Stimulated activated CD8-positive, alpha-beta memory T cell treated with anti-CD3 and anti-CD28 coated beads, Interleukin-15, amount 100 ng/mL, for 48 hours (primary cell): ENCODE results near the gene CDK6.

Experiments
- DNase-seq, 2 donors: peaks; one replicate each; pipeline ENCODE4 v3.0.0-alpha.2; 2020; ENCODE audit warnings: low read depth in 2 of 2

The CDK6 gene

DNA sequence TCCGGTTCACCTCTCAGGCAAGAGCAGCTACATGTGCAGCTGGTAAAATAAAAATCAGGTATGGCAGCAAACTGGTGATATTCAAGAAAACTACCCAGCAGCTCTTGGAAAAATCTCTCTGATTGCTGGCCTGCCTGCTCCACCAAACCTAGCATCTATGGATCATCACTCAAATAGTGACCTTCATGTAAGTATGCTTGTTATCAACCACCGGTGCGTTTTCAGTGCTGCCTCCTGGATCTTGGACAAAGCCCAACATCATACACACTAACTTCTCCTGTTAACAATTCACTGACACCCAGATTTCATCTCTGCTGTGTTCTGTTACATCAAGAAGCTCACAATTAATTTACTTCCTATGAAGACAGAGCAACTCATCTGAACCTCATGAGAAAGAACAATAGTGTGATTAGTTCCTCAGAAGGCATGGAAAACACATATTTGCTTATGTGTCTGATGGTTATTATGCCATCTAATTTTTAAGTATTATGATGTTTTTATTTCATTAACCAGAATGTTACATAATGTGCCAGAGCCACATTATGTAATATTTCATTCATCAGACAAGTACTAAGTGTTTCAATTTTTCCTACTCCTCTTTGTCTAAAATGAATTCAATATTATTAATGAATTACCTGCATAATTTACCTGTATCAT is 8.8 kb downstream of the CDK6 start:
- DNase-seq = no peak

DNA sequence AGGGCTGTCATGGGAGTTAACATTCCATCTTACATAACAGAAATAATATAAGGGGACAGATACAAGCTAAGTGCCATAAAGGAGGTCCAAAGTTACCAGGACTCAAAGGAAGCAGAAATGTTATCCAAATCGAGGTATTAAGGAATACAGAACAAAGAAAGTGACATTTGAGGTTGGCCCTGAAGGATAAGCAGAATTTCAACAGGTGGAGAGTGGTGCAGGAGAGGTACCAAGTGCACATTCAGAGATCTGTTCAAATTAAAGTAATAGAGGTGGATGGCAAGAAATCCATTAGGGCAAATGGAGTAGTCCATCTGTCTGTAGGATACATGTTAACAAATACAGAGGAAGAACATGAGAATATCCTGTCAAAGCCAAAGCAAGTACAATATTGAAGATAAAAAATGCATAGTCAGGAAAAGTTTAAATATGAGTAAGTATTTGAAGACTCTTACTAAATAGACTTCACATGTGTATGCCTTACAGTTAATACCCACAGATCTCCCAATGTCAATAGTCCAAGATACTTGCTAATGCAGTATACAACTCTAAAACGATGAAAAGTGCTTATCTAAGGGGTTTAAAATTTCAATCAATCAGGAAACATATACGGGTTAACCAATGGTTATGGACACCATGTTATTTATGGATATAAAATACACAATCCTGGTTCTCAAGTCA is 10.0 kb downstream of the CDK6 start:
- DNase-seq = no peak

DNA sequence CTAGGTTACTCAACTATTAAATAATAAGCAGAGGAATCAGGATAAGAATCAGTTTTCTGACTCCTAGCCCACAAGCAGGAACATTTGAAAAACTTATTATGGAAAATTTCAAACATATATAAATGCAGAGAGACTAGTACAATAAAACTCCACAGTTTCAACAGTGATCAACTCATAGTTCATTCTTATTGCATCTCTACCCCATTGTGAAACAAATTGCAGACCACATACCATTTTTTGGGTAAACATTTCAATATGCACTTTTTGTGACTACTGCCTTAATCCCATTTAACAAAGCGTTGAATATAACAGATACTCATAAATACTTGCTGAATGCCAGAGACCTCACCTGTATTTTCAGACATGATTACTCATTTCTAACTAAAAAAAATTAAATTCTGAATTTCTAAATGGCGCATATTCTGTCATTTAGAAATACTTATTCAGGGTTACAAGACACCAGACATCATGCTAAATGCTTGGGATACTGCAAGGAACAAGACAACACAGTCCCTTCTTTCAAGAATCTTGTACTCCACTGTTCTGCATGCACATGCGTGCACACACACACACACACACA is 11.4 kb downstream of the CDK6 start:
- no peak for DNase-seq

DNA sequence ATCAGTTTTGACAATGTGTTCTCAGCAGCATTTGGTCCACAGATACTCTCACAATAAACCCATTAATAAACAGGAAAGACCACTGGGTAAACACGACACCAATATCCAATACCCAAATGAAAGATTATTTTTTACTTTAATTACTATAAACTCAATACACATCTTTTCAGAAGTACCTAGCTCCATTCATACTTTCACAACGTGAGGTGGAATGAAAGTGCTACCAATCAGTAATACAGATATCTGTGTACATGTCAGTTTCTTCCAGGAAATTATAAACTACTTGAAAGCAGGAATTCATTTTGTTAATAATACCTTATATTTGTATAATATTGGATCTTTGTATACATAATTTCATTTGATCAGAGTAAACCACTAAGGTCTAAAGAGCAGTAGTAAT is 11.9 kb downstream of the CDK6 start:
- DNase-seq = no peak

DNA sequence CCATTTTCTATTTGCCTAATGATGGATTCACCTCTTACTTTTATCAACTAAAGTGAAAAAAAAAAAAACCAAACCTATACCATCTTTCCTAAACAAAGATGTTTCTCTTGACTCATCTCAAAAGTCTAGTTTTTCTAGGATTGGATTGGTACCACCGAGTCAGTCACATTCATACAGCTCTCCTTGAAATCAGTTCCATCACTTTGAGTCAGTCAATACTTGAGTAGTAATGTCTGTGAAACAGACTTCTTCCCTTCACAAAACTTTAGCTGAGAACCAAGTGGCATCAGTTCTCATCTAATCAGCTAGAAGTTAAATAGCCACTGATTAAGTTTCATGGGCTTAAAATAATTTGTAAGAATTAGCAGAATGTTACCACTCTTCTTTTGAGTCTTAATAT is 13.3 kb downstream of the CDK6 start:
- no peak for DNase-seq

DNA sequence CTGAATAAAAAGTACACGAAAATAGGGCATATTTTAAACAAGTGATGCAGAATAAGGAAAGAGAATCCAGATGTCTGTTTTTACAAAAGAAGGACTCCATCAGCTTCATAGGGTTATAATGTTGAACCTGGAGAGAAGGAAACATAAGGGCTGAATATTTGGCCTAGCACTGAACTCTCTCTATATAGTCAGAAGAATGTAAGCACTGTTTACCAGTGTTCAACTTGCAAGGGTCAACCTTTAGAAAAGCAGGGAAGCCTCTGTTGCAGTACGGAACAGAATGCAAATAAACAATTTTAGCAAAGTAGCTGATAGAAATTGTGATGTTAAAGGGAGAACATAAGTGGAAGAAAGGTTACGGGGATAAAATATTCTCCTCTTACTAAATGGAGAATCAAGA is 16.2 kb downstream of the CDK6 start:
- no peak for DNase-seq

DNA sequence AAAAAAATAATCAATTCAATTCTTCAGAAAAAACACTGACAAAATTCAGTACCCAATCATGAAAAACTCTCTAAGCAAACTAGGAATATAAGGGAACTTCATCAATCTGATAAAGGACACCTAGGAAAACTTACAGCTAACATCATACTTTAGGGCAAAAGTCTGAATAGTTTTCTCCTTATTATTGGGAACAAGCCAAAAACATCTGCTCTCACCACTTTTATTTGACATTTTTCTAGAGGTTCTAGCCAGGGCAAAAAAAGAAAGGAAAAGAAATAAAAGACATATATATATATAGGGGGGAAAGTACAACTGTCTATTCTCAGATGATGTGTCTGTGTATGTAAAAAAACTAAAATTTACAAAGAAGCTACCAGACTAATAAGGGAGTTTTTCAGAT is 19.0 kb downstream of the CDK6 start:
- no peak for DNase-seq

DNA sequence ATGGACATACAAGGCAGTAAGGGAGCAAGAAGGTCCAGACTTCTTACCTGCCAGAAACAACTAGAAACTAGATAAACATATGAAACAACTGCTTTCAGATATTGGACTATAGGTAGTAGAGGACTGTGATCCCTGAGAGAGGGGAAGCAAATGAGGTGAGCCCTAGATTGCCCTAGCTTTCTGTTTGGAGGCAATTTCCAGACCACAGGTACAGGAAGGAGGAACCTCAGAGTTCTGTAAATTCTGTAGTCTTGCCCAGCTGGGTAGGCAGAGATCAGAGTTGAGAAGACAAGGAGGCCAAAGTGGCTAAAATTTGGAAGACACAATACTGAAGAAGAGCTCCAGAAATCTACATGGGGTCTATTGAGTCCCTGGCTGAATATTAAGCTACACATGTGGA is 21.0 kb downstream of the CDK6 start:
- no peak for DNase-seq

DNA sequence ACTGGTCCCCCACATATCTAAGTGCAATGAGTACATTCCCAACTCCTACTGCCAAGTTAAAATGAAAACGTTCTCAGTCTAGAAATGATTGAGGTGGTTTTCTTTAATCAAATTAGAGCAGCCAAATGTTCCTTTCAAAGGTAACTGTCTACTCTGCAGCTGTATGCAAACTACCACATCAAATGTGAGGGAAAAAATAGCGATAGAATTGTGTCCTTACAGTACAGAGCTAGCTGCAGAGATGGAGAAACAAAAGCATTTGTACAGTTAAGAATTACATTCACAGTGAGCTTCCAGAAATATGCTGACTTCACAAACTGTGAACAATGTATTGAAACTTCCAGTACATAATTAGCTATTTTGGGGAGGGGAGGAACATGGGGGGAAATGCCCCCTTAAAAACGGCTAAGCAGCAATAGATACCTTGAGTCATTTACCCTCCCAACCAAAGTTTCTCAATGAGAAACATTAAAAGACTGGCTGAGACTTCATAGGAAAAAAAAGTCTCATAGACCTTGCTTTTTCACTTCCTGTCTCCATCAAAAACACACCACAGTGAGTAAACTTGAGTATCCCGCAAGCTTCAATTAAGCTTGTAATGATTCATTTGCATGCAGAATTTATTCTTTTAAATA is 22.9 kb downstream of the CDK6 start:
- no peak for DNase-seq

DNA sequence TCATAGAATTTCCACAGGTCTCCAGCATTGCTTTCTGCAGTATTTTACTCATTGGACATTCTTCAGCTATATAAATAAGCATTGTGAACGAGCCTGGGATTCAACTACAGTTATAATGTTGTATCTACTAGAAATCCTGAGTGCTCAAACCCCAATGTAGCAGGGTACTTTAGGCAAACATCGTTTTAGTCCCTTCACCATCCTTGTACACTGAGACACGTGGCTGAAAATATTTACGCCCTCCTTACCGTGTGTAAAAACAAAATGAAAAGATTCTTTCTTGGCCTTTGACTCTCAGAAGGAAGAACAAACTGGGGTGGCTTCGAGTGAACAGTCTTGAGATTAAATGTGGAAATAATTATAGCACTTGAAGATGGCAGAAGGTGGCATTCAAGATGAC is 25.2 kb downstream of the CDK6 start:
- DNase-seq = no peak

DNA sequence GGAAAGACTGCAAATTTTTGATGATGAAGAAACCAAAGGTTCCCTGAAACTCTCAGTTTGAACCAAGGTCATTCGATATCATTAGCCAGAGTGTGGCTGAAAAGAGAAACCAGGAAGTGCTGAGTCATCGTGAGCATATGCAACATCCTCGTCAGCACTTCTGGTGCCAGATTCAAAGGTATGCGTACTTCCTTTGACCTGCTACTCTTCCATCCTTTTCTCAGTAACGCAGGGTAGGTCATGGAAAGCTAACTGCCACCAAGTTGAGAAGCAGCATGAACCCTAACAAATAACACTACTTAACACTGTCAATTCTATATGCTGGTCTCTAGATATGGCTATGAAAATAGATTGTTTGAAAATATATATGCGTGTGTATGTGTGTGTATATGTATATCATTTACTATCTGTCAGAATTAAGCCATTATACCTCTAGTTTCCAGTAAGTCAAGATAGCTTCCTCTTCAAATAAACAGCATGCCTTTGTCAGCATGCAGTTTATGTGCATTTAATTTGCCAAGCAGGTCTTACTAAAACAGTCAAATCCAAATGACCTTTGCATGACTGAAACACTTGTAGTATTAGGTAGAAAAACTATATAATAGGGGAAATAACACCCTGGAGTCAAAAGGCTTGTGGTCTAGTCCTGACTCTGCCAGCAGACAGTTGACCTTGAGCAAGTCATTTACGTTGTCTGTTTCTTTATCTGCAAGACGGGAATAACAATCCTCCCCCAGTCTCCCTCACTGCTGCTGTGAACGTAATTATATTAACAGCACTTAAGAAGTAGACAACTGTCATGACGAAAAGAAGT is 26.4 kb downstream of the CDK6 start:
- DNase-seq = peak; percentile 45 to 54

DNA sequence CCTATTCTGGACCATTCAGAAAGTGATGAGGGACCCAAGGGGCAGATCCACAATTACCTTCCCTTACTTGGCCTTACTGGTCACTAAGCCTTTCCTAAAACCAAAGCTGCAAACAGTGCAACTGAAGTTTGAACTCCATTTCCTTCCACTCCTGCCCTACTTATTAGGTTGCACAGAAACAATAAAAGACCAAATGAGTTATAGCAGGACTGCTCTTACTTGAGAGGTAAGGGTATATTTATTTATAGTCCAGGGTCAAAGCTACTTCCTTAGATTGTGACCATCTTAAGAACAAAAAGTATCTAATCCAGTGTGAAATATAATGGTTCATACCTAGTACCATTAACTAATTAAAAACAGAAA is 27.0 kb downstream of the CDK6 start:
- no peak for DNase-seq

DNA sequence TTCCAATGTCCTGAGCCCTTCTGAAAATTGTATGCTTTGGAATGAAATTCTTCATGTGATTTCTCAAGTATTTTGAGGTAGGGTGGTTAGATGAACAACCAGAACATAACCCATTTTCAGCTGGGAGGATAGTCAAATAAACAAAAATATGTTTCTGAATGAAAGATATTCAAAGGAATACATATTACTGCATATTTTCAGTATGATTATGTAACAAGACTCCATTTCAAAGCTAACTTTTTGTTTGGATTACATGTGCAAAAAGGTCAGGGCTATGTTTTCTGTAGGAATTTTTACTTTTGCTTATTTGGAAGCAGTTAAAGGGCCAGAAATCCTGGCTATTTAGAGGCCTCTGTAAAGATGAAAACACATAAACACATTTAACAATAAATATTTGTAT is 27.7 kb downstream of the CDK6 start:
- no peak for DNase-seq

DNA sequence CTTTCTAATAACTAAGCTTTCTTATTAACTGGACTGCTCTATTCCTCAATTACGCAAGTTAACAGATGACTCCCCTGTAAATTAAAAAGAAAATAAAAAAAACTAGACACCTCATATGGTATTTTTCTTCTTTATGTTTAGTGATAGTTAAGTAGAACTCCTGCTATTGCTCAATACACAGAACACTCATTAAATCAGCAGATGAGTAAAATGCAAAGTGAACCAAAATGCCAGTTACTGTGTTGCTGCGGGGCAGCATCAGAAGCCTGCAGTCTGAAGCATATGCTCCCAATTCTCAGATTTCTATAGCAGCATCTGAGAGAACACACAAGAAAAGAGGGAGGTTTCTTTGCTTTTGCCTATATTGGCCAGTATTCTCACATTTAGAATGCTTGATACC is 28.4 kb downstream of the CDK6 start:
- no peak for DNase-seq

DNA sequence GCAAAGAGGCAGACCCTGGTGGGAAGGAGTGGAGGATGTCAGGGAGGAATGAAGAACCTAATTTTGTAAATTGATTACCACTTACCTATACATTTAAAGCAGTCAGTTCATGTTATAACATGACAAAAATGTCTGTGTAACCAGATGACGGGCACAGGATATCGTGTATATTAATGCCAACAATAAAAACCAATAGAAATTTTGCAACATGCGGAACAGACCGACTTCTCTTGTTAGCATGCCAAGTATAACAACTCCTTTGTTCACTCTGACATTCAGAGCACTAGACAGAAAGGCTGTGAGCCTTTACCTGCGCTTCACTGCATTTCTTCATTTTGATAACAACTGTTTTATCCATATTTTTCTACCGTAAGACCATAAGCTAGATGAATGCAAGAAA is 29.9 kb downstream of the CDK6 start:
- DNase-seq = no peak

DNA sequence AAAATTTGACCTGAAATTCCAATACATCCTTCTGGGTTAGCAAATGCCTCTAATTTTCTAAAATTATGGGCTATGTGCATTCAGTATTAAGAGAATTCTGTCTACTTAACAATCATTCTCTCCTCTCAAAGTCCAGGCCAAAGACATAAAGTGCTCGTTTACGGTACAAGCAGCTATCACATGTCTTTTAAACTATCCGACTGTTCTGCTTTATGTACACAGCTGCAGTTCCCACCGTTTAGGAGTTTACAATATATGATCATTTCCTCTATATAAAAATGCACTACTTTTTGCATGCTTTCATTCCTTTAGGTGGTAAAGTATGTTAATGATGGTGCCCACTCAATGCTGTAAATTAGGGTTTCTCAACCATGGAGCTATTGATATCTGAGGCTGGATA is 34.0 kb downstream of the CDK6 start:
- no peak for DNase-seq

DNA sequence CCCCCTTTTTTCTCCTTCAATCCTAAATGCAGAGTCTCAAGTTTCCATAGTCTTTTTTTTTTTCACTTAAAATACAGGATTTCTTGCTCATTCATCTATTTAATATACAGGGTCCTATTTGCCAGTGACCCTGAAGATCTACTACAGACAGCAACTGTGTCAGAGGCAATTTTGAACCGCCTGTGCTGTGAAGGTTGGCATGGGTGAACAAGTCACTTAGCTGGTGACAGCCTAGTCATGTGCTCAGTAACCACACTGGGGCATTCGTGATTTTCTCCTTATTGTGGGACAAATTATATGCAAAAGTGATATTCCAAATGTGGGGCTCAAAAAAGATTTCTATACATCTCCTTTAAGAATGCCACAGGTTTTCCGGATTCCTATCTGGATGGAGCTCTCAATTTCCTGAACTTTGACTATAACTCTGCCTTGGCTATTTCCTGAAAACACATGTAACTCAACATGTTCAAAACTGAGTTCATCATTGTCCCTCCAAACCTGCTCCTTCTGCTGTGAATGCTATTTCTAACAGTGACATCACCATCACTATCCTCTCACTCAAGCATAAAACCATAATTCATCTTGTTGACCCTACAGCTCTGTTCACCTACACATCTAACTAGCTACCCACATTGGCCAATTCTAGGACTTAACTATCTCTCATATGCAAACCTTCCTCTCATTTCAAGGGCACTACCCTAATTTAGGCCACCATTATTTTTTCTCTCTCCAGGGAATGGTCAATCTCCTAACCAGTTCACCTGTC is 36.7 kb downstream of the CDK6 start:
- no peak for DNase-seq

DNA sequence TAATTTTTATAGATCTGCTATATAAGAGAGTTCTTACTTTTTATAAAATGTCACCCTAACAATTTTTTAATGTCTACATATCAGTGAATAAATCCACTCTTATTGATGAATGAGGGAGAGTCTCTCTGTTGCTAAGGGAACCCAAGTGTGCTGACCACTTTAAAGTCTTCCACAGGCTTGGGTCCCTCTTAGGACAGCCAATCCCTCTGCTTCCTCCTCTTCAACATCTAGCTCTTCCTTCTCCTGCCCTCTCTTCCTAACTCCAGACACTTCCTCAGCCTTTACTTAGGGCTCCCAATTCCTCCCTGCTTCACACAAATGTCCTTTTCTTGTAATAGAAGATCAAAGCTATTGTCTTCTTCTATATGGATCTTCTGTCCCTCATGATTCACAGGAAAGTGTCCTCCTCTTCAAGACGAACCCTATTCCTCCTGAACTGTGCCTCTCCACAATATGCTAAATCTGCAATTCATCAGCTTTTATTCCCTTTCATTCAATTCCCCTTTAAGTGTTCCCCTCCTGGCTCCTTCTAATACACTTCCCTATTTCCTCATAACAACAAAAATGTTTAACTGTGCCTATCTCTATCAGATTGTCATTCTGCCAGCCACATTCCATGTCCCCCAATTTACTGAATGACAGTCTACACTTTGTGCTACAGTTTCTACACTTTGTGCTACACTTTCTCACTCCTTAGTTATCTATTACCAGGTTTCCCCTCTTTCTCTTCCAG is 37.7 kb downstream of the CDK6 start:
- DNase-seq = no peak

DNA sequence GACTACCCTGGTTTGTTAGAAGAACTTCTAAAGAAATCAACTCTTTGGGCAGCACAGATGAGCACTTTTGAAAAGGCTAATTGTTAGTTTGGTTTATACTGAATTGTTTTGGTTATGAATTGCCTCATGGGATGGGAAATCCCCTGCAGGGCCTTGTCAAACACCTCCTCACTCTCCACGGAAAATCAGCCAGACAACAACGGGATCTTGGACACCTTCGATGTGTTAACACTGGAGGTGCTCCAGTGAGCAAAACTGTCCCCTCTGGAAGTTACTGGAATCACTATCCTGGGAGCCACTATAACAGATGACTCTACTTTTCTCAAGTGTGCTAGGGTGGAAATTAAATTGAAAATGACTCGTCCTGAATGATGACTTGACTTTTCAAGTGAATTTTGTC is 38.7 kb downstream of the CDK6 start:
- DNase-seq = no peak

DNA sequence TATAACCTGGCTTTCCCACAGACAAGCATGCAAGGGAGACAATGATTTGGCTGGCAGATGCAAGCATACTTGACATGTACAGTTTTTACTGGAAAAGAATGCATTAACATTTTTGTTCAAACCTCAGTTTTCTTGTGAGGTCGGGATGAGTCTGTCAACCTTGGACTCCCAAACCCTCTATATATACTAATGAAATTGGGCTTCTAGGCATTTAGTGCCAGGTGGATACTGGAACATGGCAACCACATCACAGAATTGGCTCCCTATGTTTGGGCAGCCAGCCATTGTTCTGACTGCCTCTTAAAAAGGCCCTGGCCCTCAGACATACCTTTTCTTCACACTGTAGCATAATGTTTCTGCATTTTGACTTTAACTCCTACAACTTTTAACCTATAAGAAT is 39.1 kb downstream of the CDK6 start:
- DNase-seq = no peak

DNA sequence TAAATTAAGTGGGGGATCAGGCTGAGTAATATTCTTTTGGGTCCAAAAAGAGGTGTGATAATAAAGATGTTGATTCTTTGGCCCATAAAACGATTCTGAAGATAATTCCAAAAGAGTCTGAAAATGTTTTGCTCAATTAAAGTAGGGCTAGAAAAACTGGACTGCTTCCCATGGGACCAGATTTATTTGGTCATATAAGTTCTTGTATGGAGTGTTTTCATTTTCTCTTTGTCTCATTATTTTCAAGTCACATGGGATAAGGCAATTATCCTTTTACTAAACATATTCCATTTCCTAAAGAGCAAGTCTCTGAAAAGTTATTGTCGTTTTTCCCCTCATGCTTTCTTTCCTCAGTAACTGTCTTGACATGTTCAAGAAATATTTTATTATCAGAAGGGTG is 41.5 kb downstream of the CDK6 start:
- DNase-seq = no peak
